Choroid plexus epithelial cell (primary cell): ENCODE results near the gene CARM1.
"Not testable (repeated sequence)": the region's sequence is repeated elsewhere in the genome, so short reads cannot be mapped to it uniquely, and the experiment has no call there.

Source experiments
- DNase-seq: peaks from one replicate; pipeline ENCODE4 v3.0.0-alpha.2; 2010; ENCODE audit warnings: low read depth
- H3K4me3 ChIP-seq: 2 replicates; pipeline ENCODE4 v1.5.1; 2011; ENCODE audit warnings: low read depth, mild to moderate bottlenecking, control low read depth, low read length, moderate library complexity
- CTCF ChIP-seq: conservative IDR thresholded peaks from 2 replicates; pipeline ENCODE4 v1.5.1; 2011; ENCODE audit warnings: low read depth, mild to moderate bottlenecking, control low read depth, inconsistent platforms, low read length, moderate library complexity

The CARM1 gene

GRCh38 chr19:10848230-10848856 lies 23.0 kb upstream of the CARM1 start, which contains the start of gene C19orf38:
C19orf38 (plus strand) TSS chr19:10848415; CDS start chr19:10848509, 94 bp downstream.
- TF ChIP-seq CTCF = no peak
- DNase-seq = no peak
- H3K4me3 ChIP-seq = no peak within 1 kb of the TSS

GRCh38 chr19:10850631-10851030 lies 20.7 kb upstream of the CARM1 start:
- no peak for DNase-seq
- TF ChIP-seq CTCF = no peak
- no peak overlapping the region for H3K4me3 ChIP-seq

- H3K4me3 ChIP-seq = no peak overlapping the region
- DNase-seq = peak; percentile 70
- no peak for TF ChIP-seq CTCF
These were observed 19.1 kb upstream of the CARM1 start for GRCh38 chr19:10852098-10852800.

GRCh38 chr19:10852941-10853340 lies 18.4 kb upstream of the CARM1 start:
- no peak for TF ChIP-seq CTCF
- DNase-seq = no peak

GRCh38 chr19:10854350-10855089 lies 16.8 kb upstream of the CARM1 start:
- no peak overlapping the region for H3K4me3 ChIP-seq
- no peak for DNase-seq
- no peak for TF ChIP-seq CTCF

More at GRCh38 chr19:10852941-10853340, 18.4 kb upstream of the CARM1 start:
- no peak overlapping the region for H3K4me3 ChIP-seq

- DNase-seq = no peak
- H3K4me3 ChIP-seq = no peak overlapping the region
- TF ChIP-seq CTCF = peak; percentile 63
These were observed 15.4 kb upstream of the CARM1 start for GRCh38 chr19:10855879-10856522.

- H3K4me3 ChIP-seq, DNase-seq: not testable (repeated sequence)
These were observed 14.5 kb upstream of the CARM1 start for GRCh38 chr19:10856899-10857298.
